ENCODE results near the gene MACROD2. TPM values are rescaled to one million over a fixed set of nuclear protein-coding genes. Genes with fewer than 3 reads are reported as not detected.

MACROD2 gene
- total and polyA plus RNA-seq, 2 donors (not counting 1 experiment from before 2014, with no cell fraction given) = 5.3 to 6.7 TPM

DNA sequence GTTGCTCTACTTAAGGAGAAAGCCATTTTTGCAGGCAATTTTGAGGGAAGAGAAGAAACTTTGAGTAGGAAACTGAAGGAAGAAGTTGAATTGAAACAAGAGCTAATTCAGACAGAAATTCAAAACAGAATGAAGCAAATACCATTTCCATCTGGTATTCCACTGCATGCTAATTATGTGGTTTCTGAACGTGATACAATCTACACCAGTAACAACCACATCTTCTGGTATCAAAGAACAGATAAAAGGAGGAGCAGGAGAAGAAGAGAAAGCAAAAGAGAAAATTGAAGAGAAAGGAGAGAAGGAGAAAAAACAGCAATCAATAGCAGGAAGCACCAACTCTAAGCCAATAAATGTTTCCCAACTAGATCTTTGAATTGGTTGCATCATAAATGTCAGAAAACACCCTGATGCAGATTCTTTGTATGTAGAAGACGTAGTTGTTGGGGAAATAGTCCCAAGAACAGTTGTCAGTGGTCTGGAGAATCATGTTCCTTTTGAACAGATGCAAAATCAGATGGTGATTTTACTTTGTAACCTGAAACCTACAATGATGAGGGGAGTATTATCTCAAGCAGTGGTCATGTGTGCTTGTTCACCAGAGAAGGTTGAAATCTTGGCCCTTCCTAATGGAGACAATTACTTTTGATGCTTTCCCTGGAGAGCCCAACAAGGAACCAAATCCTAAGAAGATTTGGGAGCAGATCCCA, 132.4 kb downstream of the MACROD2 start:
- H3K4me3 ChIP-seq (ENCODE audit: control extremely low read depth in 1 of 5, extremely low read depth in 1 of 5, insufficient read depth in 1 of 5, low read depth in 2 of 5, low read length in 4 of 5) = no peak overlapping the region
- DNase-seq = no peak
- H2AFZ ChIP-seq (ENCODE audit: insufficient read depth, low read depth, low read length, poor library complexity, severe bottlenecking) = no peak overlapping the region
- H4K20me1 ChIP-seq (ENCODE audit: control insufficient read depth, insufficient read depth, low read length, poor library complexity, severe bottlenecking) = no peaks in the 10 kb centered on the region
- Mint-ChIP-seq H3K4me1 (no peaks in the 10 kb centered on the region), H3K4me3 (no peak overlapping the region), H3K27ac (no peak overlapping the region), H3K9me3 (ENCODE audit: insufficient read depth) (no peaks in the 10 kb centered on the region), H3K27me3 (no peaks in the 10 kb centered on the region)
- TF ChIP-seq, protein P1, sequence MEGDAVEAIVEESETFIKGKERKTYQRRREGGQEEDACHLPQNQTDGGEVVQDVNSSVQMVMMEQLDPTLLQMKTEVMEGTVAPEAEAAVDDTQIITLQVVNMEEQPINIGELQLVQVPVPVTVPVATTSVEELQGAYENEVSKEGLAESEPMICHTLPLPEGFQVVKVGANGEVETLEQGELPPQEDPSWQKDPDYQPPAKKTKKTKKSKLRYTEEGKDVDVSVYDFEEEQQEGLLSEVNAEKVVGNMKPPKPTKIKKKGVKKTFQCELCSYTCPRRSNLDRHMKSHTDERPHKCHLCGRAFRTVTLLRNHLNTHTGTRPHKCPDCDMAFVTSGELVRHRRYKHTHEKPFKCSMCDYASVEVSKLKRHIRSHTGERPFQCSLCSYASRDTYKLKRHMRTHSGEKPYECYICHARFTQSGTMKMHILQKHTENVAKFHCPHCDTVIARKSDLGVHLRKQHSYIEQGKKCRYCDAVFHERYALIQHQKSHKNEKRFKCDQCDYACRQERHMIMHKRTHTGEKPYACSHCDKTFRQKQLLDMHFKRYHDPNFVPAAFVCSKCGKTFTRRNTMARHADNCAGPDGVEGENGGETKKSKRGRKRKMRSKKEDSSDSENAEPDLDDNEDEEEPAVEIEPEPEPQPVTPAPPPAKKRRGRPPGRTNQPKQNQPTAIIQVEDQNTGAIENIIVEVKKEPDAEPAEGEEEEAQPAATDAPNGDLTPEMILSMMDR (IDR thresholded peaks at IDR 0.05) = no peak
- 83% methylated on average over 1 of the region's 2 CpGs for WGBS (ENCODE audit: insufficient coverage)
- H3K4me2 ChIP-seq (replicated peaks; ENCODE audit: low read depth, low read length, poor library complexity, severe bottlenecking) = no peak overlapping the region
- peaks cover 0 to 2% (median 0%) of the 10 kb centered on the region in 3 donors for H3K9me3 ChIP-seq (ENCODE audit: control extremely low read depth in 1 of 3, control insufficient read depth in 2 of 3, insufficient read depth in 1 of 3, low read length in 2 of 3)
- no peak overlapping the region for H3K9ac ChIP-seq (ENCODE audit: low read length)
- H3K27me3 ChIP-seq (replicated peaks in 1 of 4; ENCODE audit: control extremely low read depth in 1 of 4, control insufficient read depth in 3 of 4, insufficient read depth in 4 of 4, low read length in 3 of 4) = no peaks in the 10 kb centered on the region
- ATAC-seq (ENCODE audit: low read depth) = no peak
- ChIA-PET CTCF (no interaction called here), POLR2A (no interaction called here)
- H3K4me1 ChIP-seq (ENCODE audit: control insufficient read depth in 2 of 2, insufficient read depth in 2 of 2, low read length in 2 of 2) = no peaks in the 10 kb centered on the region
- H3K27ac ChIP-seq (ENCODE audit: low read length in 2 of 2) = no peak overlapping the region
- intact Hi-C loops (cut with micrococcal nuclease) = no loop called here
- H3K79me2 ChIP-seq (ENCODE audit: control insufficient read depth, insufficient read depth, low read length) = no peaks in the 10 kb centered on the region
- H3K36me3 ChIP-seq (replicated peaks in 1 of 2; ENCODE audit: control extremely low read depth in 1 of 2, control insufficient read depth in 1 of 2, extremely low read depth in 1 of 2, insufficient read depth in 2 of 2, low read length in 1 of 2) = no peaks in the 10 kb centered on the region

DNA sequence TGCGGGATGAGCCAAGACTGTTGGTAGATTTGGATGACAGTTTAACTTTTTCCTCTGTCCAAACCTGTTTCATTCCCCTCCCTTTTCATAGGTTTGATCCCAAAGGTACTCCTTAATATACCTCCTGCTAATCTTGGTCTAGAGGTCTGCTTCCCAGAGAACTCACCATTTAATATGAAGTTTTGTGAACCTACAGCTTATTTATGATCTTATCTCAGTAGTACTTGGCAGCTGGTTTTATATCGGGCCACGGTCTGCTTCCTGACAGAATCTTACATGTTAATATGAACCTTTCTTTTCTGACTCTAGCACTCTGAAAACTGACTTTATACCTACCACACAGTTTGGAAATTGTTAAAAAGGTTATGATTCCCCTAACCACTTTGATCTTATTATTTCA, 138.7 kb downstream of the MACROD2 start:
- no peak for ATAC-seq (ENCODE audit: low read depth)
- Histone ChIP-seq H3K4me3 (ENCODE audit: control extremely low read depth in 1 of 5, extremely low read depth in 1 of 5, insufficient read depth in 1 of 5, low read depth in 2 of 5, low read length in 4 of 5) (no peak overlapping the region), H3K79me2 (ENCODE audit: control insufficient read depth, insufficient read depth, low read length) (no peaks in the 10 kb centered on the region), H3K9me3 (ENCODE audit: control extremely low read depth in 1 of 3, control insufficient read depth in 2 of 3, insufficient read depth in 1 of 3, low read length in 2 of 3) (peaks cover 0 to 2% (median 2%) of the 10 kb centered on the region in 3 donors), H4K20me1 (ENCODE audit: control insufficient read depth, insufficient read depth, low read length, poor library complexity, severe bottlenecking) (no peaks in the 10 kb centered on the region), H3K4me1 (ENCODE audit: control insufficient read depth in 2 of 2, insufficient read depth in 2 of 2, low read length in 2 of 2) (no peaks in the 10 kb centered on the region), H3K9ac (ENCODE audit: low read length) (no peak overlapping the region), H3K27me3 (replicated peaks in 1 of 4; ENCODE audit: control extremely low read depth in 1 of 4, control insufficient read depth in 3 of 4, insufficient read depth in 4 of 4, low read length in 3 of 4) (no peaks in the 10 kb centered on the region), H2AFZ (ENCODE audit: insufficient read depth, low read depth, low read length, poor library complexity, severe bottlenecking) (no peak overlapping the region), H3K4me2 (replicated peaks; ENCODE audit: low read depth, low read length, poor library complexity, severe bottlenecking) (no peak overlapping the region), H3K27ac (ENCODE audit: low read length in 2 of 2) (no peak overlapping the region), H3K36me3 (replicated peaks in 1 of 2; ENCODE audit: control extremely low read depth in 1 of 2, control insufficient read depth in 1 of 2, extremely low read depth in 1 of 2, insufficient read depth in 2 of 2, low read length in 1 of 2) (no peaks in the 10 kb centered on the region)
- DNase-seq = no peak
- 100% methylated on average over 1 of the region's 3 CpGs for WGBS (ENCODE audit: insufficient coverage)
- POLR2A ChIA-PET = no interaction called here
- Mint-ChIP-seq H3K27ac (no peak overlapping the region), H3K9me3 (ENCODE audit: insufficient read depth) (no peaks in the 10 kb centered on the region), H3K27me3 (no peaks in the 10 kb centered on the region), H3K4me3 (no peak overlapping the region), H3K4me1 (no peaks in the 10 kb centered on the region)
- TF ChIP-seq, protein P1 (IDR thresholded peaks at IDR 0.05) = no peak
- TF ChIP-seq EZH2 (IDR thresholded peaks at IDR 0.05; ENCODE audit: borderline replicate concordance, insufficient read depth, low read depth, low read length, poor library complexity, severe bottlenecking) = no peak
- intact Hi-C loops (cut with micrococcal nuclease) = no loop called here
- CTCF ChIA-PET = no interaction called here
